Stimulated activated CD8-positive, alpha-beta memory T cell treated with anti-CD3 and anti-CD28 coated beads, Interleukin-2, amount 100 ng/mL, for 48 hours (primary cell): ENCODE results near the gene TMBIM4.

Experiments
- DNase-seq, 2 donors: peaks; one replicate each; pipeline ENCODE4 v3.0.0-alpha.2; 2020; ENCODE audit warnings: low read depth in 2 of 2

The TMBIM4 gene

GRCh38 chr12:66090157-66090556, 79.6 kb downstream of the TMBIM4 start:
- no peak for DNase-seq

- peak in 1 of 2 donors; percentile 27 for DNase-seq
Measured at GRCh38 chr12:66087365-66087943, 82.3 kb downstream of the TMBIM4 start.

- DNase-seq, result no peak
Measured at GRCh38 chr12:66085998-66086397, 83.8 kb downstream of the TMBIM4 start.
